GM19351 (cell line): Measurements from ENCODE around the gene GATA3.

ENCODE experiments used
- ATAC-seq: cut with Tn5 transposase; IDR thresholded peaks from one replicate; pipeline ENCODE4 v1.9.1; 2021; ENCODE audit warnings: mild to moderate bottlenecking, moderate library complexity; ENCODE audit not compliant: unreplicated experiment

GATA3 gene

GRCh38 chr10:8063128-8063908 is 8.8 kb downstream of the GATA3 start:
- no peak for ATAC-seq

- ATAC-seq = no peak
Observed at GRCh38 chr10:8063935-8064334, 9.4 kb downstream of the GATA3 start.

GRCh38 chr10:8064436-8064835 is 9.9 kb downstream of the GATA3 start:
- no peak for ATAC-seq

DNA sequence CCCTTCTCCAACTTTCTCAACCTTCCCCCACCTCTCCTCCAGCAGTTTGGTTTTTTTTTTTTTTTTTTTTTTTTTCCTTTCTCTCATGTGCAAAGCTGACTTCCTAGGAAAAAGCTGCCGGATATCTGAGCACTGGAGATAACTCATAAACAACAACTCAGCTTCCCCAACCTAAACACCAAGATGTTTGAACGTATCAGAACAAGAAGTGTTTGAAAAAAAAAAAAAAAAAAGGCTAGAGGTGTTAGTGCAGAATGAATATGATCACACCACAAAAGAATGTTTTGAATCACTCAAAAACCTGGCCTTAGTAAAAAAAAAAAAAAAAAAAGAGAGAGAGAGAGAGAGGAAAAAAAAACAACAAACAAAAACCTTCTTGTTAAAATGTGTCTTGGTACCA is 11.2 kb downstream of the GATA3 start:
- ATAC-seq = no peak

- no peak for ATAC-seq
Observed at GRCh38 chr10:8066124-8066523, 11.6 kb downstream of the GATA3 start.

GRCh38 chr10:8066797-8067196 is 12.3 kb downstream of the GATA3 start:
- ATAC-seq = no peak

DNA sequence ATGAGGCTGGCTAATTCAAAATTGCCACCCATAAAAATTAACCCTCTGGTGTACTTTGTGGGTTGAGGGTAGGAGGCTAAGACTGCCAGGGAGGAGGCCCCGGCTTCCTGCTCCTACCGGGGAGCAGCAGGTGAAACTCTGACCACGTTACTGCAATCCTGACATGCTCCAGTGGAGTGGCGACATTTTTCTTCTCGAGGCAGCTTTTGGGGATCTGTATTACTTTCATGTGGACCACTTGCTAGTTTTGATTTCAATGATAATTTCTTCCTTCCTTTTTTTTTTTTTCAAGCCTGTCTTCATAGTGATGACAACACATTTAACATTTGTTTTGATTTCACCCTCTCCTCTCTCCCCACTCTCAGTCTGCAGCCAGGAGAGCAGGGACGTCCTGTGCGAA is 14.6 kb downstream of the GATA3 start:
- no peak for ATAC-seq

- ATAC-seq = no peak
Observed at GRCh38 chr10:8069627-8070026, 15.1 kb downstream of the GATA3 start.

- no peak for ATAC-seq
Observed at GRCh38 chr10:8070440-8070839, 16.0 kb downstream of the GATA3 start.

DNA sequence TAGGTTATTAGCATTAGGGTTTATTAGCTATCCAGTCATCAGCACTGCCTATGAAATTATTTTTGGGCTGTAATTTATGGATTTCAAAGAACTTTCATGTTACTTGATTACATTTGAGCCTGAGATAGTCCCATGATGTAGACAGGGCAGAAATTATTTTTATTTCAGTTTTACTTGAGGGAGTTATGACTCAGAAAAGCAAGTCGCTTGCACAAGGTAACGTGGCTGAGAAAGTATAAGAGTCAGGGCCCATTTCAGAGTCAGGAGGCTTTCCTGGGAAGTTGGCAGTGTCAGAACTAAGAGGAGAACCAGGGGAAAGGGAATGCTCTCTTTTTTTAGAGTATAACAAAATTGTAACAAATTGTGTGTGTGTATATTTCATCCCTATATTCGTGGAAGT is 16.5 kb downstream of the GATA3 start:
- no peak for ATAC-seq

GRCh38 chr10:8071666-8072065 is 17.2 kb downstream of the GATA3 start:
- no peak for ATAC-seq

- ATAC-seq = no peak
Observed at GRCh38 chr10:8072211-8072610, 17.7 kb downstream of the GATA3 start.

DNA sequence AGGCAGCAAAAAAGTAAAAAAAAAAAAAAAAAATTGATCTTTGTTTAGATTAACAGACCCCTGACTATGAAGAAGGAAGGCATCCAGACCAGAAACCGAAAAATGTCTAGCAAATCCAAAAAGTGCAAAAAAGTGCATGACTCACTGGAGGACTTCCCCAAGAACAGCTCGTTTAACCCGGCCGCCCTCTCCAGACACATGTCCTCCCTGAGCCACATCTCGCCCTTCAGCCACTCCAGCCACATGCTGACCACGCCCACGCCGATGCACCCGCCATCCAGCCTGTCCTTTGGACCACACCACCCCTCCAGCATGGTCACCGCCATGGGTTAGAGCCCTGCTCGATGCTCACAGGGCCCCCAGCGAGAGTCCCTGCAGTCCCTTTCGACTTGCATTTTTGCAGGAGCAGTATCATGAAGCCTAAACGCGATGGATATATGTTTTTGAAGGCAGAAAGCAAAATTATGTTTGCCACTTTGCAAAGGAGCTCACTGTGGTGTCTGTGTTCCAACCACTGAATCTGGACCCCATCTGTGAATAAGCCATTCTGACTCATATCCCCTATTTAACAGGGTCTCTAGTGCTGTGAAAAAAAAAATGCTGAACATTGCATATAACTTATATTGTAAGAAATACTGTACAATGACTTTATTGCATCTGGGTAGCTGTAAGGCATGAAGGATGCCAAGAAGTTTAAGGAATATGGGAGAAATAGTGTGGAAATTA is 19.4 kb downstream of the GATA3 start:
- no peak for ATAC-seq

GRCh38 chr10:8074881-8075280 is 20.4 kb downstream of the GATA3 start:
- ATAC-seq = no peak

GRCh38 chr10:8075282-8076260 is 21.1 kb downstream of the GATA3 start:
- ATAC-seq = no peak

DNA sequence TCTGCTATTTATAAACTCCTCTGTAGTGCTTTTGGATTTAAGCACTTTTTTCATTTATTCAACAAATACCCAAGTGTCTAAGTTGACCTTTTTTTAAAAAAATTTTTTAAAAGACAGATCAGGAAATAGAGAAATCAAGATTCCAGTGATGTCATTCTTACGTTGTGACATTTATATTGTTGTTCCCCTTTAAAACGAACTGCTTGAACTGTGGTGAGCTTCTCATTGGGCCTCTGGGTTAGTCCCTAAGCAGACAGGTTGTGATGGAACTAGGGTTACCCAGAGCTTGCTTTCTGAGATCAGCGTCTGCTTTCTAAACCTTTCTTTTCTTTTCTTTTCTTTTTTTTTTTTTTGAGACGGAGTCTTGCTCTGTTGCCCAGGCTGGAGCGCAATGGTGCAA is 22.4 kb downstream of the GATA3 start:
- no peak for ATAC-seq

GRCh38 chr10:8078027-8078426 is 23.5 kb downstream of the GATA3 start:
- ATAC-seq = no peak

DNA sequence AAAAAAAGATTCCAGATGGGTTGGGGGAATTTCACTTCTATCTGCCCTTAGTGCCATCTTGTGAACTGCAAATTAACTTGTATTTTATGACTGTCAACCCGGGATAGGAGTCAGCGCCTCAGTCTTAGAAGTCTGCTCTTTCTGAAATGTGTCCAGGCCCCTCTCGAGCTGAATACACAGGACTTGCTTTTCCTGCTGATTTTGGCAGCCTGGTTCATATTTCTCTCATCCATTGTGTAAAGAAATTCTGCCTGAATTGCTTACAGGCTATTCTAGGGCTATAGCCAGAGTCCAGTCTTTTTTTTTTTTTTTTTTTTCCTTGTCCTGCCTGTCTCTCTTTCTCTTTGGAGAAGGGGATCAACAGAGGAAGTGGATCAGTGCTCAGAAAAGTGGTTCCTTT is 24.6 kb downstream of the GATA3 start:
- ATAC-seq = no peak

DNA sequence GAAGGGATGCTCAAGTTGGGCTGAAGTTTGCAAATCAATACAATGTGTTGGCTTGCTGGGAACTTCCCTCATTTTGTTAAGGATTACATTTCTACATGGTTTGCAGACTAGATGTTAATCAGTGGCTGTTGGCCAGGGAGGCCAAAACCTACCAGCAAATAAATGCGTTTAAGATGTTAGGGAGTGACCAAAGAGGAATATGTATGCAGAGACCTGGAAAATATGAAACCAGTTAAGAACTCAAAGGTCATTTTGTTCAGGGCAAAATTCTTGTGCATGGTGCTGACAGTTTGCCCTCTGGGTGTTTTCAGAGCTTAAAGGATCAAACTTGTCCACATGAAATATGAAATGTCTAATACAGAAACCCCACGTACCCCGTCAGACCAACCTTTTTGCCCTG is 30.3 kb downstream of the GATA3 start:
- no peak for ATAC-seq

DNA sequence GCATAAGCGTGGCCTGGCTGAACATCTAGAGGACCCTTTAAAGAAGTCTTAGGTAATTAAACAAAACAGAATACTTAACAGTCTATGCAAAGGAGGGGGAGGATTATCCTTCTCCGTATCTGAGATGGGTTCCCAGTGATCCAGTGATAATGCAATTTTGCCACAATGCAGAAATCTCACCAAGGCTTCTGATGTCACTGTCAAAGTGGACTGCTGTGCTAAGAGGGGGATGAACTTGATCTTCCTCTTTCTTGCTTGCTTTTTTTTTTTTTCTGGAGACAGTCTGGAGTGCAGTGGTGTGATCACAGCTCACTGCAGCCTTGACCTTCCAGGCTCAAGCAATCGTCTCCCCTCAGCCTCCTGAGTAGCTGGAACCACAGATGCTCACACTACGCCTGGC is 30.8 kb downstream of the GATA3 start:
- no peak for ATAC-seq

- no peak for ATAC-seq
Observed at GRCh38 chr10:8086315-8086714, 31.8 kb downstream of the GATA3 start.
